NCI-H2171 treated with DMSO at 0.1 percent for 48 hours (cell line): Measurements from ENCODE around the gene RNF114.

Experiments used
- DNase-seq: peaks from one replicate; lab custom pipeline; 2025; lab: John Stamatoyannopoulos, UW

Gene RNF114

DNA sequence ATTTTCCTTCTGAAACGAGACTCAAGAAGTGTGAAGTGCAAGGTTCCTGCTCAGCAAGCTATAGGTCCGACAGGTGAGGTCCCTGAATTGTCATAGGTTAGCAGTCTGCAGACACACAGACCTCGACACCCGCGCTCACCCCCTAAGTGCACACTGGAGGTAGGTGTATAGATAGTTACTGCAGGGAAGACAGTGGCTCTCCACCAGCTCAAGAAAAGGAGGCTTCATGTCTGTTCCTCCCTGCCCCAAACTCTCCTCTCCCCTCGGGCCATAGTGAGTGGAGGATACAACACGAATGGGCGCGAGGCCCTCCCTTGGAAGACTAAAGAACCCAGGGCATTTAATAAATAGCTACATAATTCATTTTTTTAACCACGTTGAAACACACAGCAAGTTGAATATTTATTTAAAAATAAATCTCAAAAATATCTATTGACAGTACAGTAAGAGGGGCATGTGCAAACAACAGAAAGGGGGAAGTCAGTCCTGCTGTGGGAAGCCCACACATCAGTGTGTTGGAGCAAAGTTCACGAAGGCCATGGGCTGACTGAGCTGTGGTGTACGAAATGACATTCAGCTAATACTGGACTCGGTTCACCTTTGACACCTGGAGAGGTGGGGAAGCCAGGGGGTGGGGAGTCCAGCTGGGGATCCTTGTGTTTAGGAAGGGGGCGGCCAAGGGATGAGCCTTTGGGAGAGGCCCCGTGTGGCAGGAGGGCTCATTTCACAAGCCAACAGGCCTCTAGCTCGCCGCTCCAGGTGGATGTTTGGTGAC lies 31.6 kb upstream of the RNF114 start:
- no peak for DNase-seq

DNA sequence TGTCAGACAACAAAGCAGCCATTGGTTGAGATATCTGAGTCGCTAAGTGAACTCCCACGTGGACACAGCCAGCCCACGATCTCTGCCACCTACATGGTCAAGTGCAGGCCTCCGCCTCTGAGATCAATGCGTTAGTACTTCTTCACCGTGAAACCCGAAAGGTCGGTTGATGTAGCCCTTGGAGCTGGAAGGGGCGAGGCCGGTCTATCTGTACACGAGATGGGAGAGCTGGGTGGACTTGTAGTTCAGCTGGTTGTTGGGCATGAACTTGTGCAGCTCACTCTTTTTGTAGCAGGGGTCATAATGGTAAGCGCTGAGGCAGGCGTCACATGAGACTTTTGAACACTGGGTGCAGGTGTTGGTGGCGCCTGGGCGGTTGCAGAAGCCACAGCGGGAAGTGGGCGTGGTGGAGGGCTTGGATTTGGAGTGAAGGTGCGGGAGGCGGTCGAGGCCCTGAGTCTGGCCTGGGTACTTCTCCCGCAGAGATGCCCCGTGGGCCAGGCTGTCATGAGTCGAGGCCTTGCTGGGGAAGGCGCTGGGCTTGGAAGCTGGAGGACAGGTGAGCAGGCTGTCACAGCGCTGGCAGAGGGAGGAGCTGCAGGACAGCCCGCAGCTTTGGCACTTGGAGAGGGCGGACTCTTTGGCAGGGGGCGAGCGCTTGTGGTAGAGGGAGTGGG lies 30.6 kb upstream of the RNF114 start:
- no peak for DNase-seq

DNA sequence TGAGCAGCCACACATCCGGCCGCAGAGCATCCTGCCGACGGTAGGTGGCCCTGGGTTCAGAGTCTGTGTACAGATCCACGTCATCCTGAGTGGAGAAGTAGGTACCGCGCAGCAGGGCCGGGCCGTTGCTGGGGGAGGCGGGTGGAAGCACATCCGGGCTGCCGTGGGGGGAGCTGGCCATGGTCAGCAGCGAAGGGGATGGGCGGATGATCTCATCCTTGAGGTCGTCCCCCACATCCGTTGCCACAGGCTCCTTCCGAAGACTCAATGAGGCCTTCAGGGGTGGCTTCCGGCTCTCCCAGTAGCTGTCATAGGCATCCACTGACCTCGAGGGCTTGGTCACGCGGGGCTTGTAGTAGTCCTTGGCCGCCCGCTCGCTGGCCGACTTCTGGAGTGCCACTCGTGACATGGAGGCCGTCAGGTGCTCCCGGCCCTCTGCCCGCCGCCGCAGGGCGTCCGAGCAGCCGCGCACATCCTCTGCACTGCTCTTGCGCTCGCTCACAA lies 30.0 kb upstream of the RNF114 start:
- no peak for DNase-seq

DNA sequence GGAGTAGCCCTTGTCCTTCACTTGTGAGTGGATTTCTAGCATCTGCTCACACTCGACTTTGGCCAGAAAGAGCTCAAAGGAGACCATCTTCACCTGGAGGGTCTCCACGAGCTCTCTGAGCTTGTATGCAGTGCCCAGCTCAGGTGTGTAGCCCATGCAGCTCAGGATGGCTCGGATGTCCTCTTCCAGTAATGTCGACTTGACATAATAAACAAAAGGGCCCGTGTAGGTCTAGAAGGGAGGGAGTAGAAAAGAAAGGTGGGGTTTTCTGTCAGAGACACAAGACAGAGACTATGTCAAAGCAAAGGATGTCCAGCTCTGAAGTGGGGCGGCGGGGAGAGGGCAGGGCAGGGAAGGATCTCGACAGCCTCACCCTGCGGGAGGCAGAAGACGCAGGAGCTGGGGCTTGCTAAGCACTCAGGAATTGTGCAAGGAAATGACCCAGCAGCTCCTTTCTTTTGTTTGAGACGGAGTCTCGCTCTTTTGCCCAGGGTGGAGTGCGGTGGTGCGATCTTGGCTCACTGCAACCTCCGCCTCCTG lies 29.5 kb upstream of the RNF114 start:
- DNase-seq: no peak

DNA sequence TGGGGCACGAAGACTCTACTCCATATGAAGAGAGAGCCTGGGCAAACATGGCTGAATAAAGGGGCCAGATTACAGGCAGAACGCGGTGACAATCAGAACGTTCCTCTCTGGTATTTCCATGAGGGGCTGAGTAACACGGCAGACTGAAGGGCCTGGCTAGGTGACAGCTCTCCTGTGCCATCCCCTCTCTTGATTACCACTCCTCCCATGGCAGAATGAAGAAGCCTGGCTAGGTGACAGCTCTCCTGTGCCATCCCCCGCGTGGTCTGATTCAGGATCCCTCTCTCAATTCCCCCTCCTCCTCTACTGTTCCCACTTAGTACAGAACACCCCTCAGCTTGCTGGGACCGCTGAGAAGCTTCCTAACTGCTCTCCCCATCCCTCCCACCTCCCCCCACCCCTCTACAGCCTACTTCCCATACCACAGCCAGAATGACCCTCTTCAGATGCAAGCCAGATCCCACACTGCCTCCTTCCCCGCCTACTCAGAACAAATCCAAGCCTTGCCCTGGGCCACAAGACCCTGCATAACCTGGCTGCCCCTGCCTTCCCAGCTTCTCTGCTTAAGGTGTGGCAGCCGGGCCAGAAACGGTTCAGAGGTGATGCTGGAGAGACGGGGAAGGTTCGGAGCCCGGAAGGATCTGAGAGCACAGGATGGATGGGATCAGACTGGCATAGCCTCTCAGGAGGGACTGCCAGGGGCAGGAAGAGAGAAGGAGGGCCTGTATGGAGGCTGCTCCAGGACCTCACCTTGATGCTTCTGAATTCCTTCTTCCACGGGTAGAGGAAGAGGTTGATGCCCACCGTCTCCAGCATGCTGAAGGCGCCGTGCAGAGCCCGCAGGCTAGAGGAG lies 28.6 kb upstream of the RNF114 start:
- DNase-seq: no peak

DNA sequence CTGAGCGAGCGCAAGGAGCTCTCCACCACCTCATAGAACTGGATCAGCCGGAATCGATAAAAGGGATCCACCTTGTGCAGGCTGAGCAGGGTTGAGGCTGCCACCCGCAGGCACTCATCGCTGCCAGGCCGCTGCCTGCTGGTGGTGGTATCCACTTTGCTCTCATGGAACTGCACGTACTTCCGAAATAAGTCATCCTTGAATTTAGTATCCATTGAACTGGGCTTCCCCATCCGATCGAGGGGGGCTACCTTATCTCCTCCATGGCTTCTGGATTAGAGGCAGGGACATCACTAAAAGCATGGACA lies 28.0 kb upstream of the RNF114 start:
- no peak for DNase-seq

DNA sequence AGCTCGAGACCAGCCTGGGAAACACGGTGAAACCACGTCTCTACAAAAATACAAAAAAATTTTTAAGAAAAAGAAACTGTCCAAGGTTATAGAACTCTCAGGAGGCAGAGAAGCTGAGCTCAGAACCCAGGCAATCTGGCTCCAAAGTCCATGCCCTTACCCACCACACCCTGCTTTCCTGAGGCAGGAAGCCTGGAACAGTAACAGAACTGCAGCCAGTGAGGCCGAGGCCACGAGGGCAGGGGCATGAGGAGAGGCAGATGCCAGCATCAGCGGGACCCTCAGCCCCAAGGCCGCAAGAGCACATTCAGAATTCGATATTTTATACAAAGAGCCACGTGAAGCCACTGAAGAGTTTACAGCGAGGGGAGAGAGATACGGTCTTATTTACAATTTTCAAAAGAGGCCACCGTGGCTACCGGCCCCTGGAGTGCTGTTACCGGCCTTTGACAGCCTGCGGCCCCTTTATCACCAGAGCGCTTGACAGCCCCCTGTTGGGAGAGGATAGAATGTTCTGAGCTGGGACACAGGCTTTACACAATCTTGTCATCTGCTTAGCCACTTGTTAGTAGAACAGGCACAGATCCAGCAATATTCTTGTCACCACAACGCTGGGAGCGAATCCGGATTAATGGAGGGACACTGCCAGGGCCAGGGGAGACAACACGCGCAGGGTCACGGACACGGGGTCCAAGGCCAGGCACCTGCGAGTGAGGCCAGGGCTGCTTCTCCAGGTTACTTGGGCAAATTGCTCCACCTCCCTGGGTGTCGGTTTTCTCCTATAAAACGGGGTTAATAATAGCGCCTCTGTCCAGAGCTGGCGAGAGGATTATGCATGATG lies 26.5 kb upstream of the RNF114 start:
- no peak for DNase-seq

DNA sequence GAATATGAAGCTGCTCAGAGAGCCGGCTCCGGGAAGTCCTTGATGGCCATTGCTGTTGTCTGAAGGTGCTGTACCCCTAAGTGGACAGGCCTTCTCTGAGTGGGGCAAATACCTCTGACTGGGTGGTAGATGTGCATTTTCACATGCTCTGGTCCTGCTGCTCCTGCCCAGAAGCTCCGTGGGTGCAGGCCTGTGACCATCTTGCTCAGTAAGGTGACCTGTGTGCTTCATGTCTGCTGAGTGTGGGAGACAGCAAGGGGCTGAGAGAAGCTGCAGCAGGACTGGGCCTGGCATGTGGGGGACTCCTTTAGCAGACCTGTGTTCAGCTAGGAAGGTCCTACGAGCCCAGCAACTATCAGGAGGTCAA lies 25.9 kb upstream of the RNF114 start:
- no peak for DNase-seq

DNA sequence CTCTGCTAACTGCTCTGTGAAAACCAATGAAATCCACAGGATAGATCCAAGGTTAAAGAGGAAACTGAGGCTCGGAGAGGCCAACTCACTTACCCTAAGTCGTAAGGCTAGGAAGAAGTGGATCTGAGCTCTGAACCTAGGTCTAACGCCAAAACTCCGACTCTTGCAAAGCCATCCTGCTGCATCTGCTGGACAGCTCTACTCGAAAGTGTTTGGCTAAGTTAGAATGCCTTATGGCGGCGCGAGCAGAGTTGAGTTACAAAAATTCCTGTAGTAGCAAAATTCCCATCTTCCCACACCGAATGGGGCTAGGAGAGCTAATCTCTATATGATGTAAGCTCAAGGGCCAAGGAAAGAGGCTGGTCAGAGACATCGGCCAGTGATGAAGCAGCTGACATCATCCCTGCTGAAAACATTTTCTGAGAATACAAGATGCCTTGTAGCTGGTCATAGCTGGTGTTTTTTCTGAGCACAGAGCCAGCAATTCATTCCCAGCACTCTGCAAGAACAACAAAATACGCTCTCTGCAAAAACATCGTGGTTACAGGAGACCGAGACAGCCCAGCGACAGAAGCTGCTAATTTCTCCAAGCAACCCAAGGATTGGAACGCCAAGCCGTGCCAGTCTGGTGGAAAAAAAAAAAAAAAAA lies 22.7 kb upstream of the RNF114 start:
- DNase-seq: no peak

DNA sequence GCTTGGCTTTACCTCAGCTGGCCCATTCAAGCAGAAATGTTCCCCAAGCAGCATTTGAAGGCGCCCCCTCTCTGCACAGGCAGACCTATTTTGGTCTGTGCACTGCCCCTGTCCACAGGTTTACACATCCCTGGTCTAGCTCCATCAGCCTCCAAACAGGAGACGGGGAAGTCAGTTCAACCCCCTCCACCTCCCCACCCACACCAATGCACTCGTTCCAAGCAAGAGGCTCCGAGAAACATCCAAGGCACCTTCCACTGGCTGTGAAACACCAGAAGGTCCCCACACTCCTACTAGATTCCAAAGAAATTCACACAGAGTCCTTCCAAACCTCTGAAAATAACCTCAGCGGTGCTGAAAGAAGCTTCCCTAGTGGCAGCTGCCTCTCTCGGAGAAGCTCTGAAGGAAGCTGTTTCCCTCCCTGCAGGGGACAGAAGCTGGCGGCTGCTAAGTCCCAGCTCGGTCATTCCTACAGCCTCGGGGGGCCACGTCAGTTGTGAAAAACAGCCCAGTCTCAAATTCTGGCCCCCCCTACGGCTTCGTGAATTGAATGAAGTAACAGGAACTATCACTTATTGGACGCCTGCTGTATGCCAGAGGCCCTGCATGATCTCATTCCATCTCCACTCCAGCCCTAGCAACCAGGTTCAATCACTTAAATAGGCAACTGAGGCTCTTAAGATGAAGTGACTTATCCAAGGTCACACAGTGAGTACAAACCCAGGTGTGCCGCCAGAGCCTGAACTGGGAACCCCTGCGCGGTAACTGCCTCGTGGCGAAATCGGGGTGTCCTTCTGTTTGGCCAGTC lies 21.7 kb upstream of the RNF114 start:
- DNase-seq: no peak

DNA sequence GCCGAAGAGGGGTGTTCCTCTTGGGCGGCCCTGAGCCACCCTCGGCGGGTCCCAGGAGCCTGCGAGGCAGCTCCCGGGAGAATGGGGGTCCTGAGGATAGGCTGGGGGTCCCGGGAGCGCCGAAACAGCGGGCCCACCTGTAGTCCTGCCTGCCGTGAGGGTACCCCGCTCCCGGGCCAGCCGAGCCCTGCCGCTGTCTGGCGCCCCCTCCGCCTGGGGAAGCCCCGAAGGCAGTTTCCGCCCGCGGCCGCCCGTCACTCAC lies 21.1 kb upstream of the RNF114 start:
- no peak for DNase-seq

DNA sequence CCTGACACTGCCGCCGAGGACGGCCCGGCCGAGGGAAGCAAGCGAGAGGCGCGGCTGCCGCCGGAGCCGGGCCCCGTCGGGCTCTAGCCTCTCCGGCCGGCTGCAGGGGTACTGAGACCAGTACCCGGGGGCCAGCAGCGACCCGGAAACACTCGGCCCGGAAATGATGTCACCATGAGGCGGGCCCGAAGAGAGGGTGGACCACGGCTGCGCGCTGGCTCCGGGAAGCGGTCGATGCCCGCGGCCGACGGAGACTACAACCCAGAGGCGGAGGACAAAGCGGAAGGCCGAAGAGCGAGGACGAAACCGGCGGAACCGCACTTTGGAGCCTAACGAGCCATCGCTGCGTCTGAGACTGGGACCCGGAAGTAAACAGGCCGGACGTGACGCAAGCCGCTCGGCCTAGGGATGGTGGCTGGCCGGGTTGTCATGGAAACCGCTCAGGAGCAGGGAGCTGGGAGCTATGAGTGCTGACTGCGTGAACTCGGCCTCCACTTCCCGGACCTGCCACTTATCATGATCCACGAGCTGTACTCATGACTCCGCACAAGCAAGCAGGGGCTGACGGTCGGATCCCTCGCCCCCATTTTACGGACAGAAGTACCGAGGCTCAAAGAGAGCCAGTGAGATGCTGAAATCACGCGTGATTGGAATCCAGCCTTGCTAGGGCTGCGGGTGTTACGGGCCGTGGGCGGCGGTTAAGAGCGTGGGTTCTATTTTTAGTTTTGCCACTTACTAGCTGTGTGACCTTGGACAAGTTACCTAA lies 20.6 kb upstream of the RNF114 start, which contains the start of gene SPATA2:
Gene SPATA2 (minus strand): TSS at position 150 of the 766 bp plus-strand sequence. CDS start 7,039 bp downstream, outside the sequence.
- DNase-seq: peak; percentile 92

DNA sequence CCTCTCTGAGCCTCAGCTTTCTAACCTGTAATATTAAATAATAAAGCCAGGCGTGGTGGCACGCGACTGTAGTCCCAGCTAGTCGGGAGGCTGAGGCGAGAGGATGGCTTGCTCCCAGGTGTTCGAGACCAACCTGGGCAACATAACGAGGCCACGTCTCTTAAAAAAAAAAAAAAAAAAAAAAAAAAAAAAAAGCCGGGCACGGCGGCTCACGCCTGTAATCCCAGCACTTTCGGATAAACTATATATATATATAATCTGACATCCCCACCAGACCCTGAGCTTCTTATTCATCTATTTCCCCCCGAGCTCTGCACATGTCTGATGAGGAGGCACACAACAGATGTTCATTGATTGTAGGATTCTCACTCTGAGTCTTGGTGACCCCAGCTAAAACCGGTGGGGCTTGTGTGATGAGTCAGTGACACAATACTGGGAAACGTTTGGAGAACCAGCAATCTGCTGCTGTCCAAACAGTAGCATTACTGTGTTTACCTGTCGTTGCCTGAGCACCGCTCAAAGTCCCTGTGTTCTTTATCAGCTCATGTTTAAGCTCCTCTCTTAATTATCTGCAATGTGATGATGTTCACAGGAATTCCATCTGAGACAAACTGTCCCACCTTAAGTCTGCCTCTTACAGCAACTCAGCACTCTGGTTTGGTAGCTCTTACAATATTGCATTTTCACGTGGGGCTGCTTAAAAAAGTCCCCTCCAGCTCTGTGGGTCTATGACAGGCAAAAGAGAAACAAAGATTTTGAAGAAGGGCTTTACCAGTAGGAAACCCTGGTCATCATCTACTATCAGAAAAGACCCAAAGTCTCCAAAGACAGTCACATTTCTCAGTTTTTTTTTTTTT lies 19.8 kb upstream of the RNF114 start:
- peak; percentile 87 for DNase-seq

DNA sequence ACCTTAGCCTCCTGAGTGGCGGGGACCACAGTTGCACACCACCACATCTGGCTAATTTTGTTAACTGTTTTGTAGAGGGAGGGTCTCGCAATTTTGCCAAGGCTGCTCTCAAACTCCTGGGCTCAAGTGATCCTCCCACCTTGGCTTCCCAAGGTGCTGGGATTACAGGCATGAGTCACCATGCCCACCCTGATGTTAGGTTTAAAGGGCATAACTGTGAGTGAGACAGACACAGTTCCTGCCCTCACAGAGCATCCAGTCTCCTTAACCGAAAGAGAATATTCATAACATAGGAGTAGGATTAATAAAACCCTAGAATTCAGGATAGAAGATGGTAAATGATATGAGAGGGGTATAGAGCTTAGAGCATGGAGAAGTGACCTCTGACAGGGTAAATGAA lies 17.8 kb upstream of the RNF114 start:
- no peak for DNase-seq

DNA sequence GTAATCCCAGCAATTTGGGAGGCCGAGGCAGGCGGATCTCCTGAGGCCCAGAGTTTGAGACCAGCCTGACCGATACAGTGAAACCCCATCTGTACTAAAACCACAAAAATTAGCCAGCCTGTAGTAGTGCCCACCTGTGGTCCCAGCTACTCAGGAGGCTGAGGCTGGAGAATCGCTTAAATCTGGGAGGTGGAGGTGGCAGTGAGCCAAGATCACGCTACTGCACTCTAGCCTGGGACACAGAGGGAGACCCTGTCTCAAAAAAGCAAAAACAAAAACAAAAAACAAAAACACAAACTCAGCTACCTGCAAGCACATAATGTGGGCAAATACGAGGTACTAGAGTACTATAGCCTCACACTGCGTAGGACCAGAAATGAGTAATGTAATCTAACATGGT lies 17.2 kb upstream of the RNF114 start:
- no peak for DNase-seq

DNA sequence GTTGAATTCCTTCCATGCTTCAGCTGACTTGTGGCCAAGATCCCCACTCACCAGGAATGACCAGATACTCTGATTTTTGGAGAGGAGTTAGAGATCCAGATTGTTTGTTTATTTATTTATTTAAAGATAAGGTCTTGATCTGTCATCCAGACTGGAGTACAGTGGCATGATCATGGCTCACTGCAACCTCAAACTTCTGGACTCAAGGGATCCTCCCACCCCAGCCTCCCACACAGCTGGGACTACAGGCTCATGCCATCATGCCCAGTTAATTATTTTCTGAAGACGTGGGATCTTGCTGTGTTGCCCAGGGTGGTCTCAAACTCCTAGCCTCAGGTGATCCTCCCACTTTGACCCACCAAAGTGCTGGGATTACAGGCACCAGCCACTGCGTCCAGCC lies 16.7 kb upstream of the RNF114 start:
- DNase-seq: no peak

DNA sequence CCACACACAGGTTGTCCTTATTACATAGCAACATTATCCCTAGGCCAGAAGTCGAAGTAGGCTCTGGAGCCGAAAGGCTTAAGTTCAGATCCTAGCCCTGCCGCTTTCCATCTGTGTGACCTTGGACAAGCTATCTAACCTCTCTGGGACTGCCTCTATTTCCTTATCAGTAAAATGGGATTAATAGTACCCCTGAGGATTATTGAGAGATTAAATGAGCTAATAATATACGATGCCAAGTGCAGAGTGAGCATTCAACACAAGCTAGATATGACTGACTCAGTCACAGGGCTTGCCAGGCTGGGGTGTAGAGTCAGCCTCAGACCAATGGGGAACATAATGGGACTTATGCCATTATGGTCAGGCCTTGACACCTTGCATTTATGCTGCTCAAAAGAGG lies 11.9 kb upstream of the RNF114 start:
- no peak for DNase-seq

DNA sequence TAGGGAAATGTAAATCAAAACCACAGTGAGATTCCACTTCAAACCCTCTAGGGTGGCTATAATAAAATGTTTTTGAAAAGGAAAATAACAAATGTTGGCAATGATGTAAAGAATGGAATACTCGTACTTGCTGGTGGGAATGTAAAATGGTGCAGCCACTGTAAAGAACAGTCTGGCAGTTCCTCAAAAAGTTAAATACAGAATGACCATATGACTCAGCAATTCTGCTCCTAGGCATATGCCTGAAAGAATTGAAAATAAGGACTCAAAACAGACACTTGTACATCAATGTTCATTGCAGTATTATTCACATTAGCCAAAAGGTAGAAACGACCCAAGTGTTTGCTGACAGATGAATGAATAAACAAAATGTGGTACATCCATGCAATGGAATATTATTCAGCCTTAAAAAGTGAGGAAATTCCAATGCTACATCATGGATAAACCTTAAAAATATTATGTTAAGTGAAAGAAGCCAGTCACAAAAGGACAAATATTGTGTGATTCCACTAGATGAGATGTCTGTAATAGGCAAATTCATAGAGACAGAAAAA lies 10.2 kb upstream of the RNF114 start:
- no peak for DNase-seq
